HG02938 (cell line): ENCODE data around the gene KRTAP4-3.
"Not testable (repeated sequence)": the region's sequence is repeated elsewhere in the genome, so short reads cannot be mapped to it uniquely, and the experiment has no call there.

Source experiments
- ATAC-seq: cut with Tn5 transposase; IDR thresholded peaks from one replicate; pipeline ENCODE4 v1.9.1; 2021; ENCODE audit warnings: mild to moderate bottlenecking, moderate library complexity; ENCODE audit not compliant: unreplicated experiment

KRTAP4-3 gene

DNA sequence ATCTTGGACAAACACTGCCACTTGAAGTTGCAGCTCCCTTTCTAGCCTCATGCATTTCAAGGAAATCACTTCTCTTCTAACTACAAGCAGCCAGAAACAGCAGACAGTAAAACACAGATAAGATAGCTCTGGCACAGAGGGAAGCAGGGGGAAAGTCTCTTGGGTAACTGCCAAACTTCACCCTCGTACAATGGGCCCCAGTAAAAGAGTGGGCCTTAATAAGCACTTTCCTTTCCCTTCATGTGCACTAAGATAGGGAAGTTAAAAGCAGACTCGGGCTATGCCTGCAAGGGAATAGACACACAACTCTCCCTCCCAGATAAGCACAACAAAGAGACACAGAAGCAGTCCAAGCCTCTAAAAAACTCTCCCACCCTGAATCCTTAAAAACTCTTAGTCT, 14.2 kb downstream of the KRTAP4-3 start:
- no peak for ATAC-seq

DNA sequence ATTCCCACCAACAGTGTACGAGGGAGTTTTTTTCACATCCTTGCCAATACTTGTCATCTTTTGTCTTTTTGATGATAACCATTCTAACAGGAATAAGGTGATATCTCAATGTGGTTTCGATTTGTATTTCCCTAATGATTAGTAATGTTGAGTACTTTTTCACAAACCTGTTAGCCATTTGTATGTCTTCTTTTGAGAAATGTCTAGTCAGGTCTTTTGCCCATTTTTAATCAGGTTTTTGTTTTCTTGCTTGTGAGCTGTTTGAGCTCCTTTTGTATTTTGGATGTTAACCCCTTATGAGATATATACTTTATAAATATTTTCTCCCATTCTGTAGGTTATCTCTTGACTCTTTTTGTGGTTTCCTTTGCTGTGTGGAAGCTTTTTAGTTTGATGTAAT, 16.5 kb downstream of the KRTAP4-3 start:
- ATAC-seq: no peak

DNA sequence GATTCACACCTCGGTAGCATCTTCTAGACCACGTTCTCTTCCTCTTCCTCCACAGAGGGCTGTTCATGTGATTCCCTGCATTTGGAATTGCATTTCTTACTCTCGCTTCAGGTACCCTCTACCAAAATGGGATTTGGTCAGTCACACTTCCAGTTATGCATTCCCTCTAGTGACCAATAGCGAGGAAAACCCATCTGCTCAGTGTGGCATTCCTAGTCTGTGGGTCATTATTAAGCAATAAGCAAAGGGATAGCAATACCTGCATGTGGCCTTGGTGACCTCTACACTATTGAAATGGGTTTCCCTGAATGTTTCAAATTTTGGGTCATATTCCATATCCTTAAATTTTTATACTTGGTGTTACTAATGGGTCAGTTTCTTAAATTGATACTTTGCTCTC, 18.0 kb downstream of the KRTAP4-3 start:
- no peak for ATAC-seq

DNA sequence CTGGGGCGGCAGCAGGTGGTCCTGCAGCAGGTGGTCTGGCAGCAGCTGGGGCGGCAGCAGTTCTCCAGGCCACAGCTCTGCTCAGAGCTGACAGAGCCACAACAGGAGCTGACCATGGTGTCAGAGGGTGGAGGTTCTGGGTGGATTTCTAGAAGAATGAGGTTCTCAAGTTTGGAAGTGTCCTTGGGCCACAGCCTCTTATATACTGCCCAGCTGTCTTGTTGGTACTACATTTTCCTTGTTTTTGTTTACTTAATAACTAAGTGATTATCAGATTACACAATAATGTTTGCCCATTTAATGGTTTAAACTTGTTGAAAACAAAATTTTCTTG, 18.4 kb downstream of the KRTAP4-3 start, which contains the start of gene KRTAP4-5:
KRTAP4-5 (minus strand) TSS at position 174 of the 334 bp plus-strand sequence; CDS start at position 116, 58 bp downstream.
- ATAC-seq: no peak

DNA sequence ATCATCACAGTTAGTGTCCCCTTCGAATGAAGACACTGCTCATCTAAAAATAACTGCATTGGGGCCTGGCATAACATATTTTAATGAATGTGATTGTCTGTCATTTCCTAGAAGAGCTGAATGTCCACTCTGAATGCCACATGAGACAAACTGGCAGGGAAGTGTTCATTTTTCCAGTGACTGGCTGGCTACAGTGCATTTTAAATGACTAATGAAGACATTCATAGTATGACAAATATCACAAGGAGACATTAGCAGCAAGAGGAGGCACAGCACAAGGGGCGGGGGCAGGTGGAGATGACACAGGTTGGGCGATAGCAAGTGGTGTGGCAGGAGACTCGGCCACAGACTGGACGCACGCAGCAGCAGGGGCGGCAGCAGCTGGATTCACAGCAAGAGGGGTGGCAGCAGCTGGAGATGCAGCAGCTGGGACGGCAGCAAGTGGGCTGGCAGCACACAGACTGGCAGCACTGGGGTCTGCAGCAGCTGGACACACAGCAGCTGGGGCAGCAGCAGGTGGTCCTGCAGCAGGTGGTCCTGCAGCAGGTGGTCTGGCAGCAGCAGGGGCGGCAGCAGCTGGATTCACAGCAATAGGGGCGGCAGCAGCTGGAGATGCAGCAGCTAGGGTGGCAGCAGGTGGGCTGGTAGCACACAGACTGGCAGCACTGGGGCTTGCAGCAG, 18.9 kb downstream of the KRTAP4-3 start:
- ATAC-seq: not testable (repeated sequence)

DNA sequence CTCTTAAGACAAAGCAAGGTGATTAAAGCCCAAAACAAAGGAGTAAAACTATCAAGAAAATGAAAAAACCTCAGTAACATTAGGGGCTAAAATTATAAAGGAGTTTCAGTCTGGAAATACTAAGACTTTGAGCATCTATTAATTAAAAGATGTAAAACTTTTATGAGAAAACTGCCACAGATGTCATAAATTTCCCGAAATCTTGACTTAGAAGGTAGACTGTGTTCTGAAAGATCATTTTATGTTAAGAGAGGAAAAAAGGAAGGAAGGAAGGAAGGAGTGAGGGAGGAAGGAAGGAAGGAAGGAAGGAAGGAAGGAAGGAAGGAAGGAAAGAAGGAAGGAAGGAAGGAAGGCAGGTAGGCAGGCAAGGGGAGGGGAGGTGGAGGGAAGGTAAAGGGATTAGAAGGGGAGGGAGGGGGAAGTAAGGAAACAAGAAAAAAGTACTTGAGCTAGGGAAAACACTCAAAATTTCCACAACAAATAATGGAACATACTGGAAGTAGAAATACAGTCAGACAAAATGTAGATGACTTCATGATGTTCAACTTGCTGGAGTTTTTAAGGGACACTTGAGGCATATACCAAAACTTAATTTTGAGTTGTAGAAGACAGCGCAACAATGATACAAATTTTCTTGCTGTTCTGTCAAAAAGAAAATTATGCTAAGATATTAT, 20.4 kb downstream of the KRTAP4-3 start:
- no peak for ATAC-seq

DNA sequence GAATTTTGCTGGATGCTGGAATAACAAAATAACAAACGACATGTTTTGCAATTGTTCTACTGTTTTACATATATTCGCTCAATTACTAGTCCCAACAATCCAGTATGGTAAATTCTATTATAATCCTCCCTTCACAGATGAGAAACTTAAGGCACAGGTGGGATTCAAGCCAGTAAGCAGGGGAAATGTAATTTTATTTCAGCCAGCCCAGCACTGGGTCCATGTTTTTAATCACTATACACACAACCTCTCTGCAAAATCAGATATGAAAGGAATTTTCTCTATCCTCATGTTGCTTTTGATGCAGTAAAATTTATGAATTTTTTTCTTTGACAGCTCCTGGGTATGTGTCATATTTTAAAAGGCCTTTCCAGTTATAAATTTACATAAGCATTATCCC, 22.8 kb downstream of the KRTAP4-3 start:
- ATAC-seq: no peak

DNA sequence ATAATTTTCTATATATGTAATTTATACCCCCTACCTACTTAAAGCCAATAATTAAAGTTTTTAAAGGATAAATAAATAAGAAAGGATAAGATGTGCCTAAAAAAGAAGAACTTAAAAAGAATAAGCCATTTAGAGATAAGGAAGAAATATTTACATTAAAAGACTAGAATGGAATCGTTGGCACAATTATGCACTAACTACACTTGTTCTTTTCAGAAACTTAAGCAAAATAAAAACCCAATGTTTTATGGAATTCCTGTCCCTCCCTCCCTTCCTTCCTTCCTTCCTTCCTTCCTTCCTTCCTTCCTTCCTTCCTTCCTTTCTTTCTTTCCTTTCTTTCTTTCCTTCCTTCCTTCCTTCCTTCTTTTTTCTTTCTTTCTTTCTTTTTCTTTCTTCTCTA, 23.2 kb downstream of the KRTAP4-3 start:
- no peak for ATAC-seq

DNA sequence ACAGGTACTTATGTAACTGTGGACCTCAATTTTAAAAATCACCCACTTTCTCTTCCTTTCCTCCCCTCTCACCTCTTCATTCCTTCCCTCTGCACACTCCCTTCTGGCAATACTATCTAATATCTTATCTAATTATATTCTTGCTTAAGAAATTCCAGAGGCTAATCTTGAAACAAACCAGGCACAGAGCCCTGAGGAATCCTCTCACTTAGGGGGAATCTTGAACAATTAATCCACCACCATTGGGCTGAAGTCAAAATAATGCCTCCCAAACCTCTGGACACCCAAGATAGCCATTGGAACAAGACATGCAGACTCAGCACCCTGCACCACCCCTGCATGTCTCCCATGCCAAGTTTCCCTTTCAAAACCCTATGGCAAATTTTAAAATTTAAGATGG, 26.7 kb downstream of the KRTAP4-3 start:
- no peak for ATAC-seq

DNA sequence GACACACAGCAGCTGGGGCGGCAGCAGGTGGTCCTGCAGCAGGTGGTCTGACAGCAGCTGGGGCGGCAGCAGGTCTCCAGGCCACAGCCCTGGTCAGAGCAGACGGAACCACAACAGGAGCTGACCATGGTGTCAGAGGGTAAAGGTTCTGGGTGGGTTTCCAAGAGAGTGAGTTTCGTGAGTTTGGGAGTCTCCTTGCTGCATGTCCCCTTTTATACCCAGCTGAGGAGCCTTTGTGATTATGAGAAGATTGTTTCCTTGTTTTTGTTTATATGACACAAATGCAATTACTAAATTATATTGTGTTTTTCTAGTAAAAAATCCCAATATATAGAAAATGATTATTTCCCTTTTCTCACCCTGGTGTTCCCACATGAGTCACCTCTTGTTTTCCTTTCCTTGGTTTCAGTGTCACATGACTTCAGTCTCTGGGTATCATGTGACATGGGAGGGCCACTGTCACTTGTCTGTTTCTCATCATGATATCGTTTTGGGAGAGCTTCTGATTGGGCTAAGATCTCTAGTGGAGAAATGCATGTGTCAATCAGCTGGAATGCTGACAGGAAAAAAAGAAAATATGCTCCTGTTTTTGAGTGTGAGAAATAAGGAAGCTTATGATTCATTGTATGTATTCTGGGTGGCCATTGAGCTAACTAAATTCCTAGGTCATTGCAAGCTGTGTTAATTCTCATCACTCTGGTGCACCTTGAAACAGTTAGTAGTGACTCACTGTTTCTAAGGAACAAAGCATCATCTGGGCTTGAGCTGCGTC, 27.5 kb downstream of the KRTAP4-3 start, which contains the start of gene KRTAP4-6:
KRTAP4-6 (minus strand) TSS at position 185 of the 772 bp plus-strand sequence; CDS start at position 128, 57 bp downstream.
- ATAC-seq: no peak

DNA sequence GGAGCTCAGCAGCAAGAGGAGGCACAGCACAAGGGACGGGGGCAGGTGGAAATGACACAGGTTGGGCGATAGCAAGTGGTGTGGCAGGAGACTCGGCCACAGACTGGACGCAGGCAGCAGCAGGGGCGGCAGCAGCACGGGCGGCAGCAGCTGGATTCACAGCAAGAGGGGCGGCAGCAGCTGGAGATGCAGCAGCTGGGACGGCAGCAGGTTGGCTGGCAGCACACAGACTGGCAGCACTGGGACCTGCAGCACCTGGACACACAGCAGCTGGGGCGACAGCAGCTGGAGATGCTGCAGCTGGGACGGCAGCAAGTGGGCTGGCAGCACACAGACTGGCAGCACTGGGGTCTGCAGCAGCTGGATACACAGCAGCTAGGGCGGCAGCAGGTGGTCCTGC, 28.2 kb downstream of the KRTAP4-3 start:
- ATAC-seq: not testable (repeated sequence)

DNA sequence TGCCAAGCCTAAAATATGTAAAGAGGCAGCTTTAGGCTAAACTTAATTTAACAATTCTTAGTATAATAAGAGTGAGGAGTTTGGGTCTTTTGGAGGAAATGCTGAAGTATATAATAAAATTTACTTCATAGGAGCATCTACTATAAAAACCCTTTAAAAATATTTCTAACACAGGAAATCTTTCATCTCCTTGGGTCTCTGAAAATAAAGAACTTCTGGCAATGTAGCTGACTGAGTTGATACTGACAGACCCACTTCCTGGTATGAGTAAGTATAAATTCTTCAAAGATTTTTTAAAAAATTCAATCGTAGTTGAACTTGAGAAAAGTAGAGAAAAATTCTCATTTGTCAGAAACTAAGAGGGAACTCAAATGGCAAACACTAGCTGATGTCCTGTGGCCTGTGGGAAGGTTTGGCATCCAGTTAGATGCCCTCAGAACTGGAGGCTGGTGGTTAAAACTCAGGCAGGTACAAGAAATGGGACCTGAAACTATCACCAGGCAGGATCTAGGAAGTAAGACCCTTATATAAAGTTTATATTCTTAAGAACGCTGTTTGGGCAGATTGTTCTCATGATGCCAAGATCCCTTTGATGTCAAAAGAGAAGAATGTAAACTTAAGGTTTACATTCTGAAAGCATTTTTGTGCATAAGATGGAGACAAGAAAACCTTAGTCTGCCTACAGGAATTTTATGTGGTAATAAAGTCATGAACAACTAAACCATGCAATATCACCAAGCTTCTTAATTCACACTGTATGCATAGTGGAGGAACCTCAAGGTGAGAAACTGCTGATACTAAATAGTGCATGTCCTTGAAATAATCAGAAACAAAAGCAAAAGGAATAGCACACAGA, 33.9 kb downstream of the KRTAP4-3 start:
- ATAC-seq: no peak

DNA sequence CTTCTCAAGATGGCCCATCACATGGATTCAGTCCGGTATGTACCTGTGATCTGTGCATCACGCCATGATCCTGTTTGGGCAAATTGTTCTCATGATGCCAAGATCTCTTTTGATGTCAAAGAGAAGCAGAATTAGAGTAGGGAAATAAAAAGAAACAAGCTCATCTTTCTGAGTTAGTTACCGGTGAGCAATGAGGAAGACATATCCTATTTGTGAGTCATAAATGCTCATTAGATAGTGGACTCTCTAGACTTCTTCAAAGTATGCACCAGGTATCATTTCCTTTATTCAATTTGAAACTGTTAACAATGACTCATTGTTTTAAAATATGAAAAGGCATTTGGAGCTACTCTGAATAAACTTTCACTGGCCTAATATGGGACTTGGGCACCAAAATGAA, 36.0 kb downstream of the KRTAP4-3 start:
- no peak for ATAC-seq

DNA sequence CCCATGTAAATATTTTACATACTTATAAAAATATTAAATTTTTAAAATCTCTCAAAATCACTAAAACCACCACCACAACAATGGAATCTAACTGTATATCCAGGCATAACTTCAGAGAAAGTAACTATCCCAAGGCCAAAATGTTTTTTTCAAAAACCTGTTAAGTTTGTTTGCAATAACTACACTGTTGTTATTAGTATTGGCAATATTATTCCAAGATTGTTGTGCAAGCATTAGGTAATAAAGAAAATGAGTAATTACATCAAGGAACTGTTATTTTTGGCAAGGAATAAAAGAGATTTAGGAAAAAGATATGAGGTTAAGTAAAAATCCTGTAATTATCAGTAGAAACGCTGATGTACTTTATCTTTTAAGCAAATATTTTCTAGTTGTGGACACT, 40.6 kb downstream of the KRTAP4-3 start:
- no peak for ATAC-seq

DNA sequence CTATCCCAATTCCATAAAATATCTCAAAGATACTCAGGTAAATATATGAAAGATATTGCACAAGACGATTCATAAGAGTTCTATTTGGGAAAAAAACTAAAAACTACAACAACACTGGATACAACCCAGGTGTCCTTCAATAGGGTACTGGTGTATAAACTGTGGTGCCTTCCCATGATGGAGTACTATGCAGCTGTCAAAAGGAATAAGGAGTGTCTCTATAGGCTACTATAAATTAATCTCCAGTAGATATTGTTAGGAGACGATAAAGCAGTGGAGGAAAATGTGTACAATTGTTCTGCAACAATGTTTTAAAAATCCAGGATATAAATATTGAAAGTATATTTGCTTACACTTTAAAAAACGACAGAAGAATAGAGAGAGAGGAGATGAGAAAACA, 41.6 kb downstream of the KRTAP4-3 start:
- no peak for ATAC-seq

DNA sequence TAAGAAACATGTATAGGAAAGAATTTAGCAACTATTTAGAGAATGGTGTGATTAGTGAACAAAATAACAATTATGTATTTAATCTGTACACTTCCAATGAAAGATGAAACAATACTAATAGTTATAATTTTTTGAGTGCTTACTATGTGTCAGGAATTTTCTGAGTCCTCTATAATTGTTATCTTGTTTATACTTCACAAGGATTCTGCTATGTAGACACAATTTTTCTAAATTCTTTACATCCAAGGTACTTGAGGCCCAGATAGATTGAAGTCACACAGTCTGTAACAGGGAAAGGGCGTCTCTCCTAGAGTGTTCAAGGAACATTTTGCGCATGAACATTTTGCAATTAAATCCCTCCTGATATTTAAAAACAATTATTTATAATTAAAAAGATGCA, 43.0 kb downstream of the KRTAP4-3 start:
- ATAC-seq: no peak

DNA sequence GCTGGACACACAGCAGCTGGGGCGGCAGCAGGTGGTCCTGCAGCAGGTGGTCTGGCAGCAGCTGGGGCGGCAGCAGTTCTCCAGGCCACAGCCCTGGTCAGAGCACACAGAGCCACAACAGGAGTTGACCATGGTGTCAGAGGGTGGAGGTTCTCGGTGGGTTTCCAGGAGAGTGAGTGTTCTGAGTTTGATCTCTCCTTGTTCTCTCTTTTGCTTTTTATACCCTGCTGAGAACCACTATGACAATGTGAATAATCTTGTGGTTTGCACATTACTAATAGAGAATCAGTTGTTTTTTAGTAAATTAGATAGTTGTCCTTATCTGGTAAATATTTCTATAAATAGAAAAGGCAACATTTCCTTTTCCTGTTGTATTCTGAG, 44.0 kb downstream of the KRTAP4-3 start, which contains the start of gene KRTAP4-12:
KRTAP4-12 (minus strand) TSS at position 192 of the 381 bp plus-strand sequence; CDS start at position 132, 60 bp downstream.
- ATAC-seq: not testable (repeated sequence)

DNA sequence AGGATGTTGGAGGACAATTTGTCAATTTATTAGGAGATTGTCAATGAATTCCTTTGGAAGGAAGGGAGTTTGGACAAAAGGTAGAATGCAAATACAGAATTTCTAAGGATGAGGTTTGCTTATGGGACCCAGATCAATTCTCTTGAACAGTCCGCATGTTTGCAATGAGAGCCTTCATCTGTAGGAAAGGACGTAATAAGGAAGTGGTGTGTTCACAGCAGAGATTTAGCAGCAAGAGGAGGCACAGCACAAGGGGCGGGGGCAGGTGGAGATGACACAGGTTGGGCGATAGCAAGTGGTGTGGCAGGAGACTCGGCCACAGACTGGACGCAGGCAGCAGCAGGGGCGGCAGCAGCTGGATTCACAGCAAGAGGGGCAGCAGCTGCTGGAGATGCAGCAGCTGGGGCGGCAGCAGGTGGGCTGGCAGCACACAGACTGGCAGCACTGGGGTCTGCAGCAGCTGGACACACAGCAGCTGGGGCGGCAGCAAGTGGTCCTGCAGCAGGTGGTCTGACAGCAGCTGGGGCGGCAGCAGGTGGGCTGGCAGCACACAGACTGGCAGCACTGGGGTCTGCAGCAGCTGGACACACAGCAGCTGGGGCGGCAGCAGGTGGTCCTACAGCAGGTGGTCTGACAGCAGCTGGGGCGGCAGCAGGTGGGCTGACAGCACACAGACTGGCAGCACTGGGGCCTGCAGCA, 44.6 kb downstream of the KRTAP4-3 start:
- not testable (repeated sequence) for ATAC-seq

DNA sequence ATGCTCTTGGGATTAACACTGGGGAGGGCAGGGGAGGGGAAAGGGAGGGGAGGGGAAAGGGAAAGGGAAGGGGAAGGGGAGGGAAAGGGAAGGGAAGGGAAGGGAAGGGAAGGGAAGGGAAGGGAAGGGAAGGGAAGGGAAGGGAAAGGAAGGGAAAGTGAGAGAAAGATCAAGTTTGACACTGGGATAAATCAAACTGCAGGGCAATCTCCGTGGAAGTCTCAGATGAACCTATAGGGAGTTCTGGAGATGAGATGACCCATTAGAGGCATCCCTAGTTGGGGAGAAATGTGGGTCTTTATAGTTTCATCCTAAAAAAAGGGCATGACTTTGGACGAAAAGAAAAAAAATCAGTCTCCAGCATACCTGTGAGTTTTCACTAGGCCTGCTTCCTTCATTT, 46.3 kb downstream of the KRTAP4-3 start:
- ATAC-seq: no peak
